GM21786 (cell line): ENCODE results near the gene EPS8L3.
"Not testable (repeated sequence)": the region's sequence is repeated elsewhere in the genome, so short reads cannot be mapped to it uniquely, and the experiment has no call there.

ENCODE experiments used
- ATAC-seq: cut with Tn5 transposase; IDR thresholded peaks from one replicate; pipeline ENCODE4 v1.9.1; 2021; ENCODE audit not compliant: unreplicated experiment

The EPS8L3 gene

GRCh38 chr1:109781806-109782205 is 18.1 kb upstream of the EPS8L3 start:
- ATAC-seq = no peak

- no peak for ATAC-seq
These were observed 17.3 kb upstream of the EPS8L3 start for GRCh38 chr1:109780982-109781381.

DNA sequence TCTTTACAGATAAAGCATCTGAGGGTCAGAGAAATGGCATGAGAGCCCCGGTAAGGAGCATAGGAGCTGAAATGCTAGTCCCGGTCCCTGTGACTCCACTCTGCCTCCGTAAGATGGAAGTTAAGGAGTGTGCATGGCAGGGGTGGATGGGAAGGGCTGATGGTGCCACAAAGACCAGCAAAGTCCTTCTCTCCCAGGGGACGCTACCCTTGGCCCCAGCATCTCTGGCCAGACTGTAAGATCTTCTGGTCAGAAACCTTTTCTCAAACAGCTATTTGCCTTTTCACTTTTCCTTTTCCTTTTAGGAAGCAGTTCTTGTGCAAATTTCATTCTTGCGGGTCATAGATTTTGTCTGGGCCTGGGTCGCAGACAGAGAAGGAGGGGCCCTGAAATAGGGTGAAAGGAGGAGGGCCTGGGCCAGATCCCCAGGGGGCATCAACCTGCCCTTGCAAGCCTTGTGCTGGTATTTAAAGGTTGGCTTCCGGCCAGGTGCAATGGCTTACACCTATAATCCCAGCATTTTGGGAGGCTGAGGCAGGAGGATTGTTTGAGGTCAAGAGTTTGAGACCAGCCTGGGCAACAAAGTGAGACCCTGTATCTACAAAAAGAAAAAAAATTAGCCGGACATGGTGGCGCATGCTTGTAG is 14.4 kb upstream of the EPS8L3 start:
- no peak for ATAC-seq

DNA sequence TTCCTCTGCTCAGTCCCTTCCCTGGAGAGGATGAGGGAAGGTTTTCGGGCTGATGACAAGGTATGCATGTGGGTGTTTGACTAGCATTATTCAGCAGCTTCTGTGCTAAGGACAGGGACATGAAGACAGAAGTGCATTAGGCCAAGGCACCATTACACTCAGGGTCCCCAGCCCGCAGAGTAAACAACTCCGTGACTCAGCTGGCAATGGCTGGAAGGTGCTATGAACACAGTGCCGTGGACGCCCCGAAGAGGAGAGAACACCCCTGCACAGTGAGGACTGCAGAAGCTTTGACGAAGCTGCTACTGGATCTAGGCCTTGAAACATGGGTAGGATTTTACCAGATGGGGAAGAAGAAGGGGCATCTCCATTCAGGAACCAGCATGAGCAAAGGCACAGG is 13.7 kb upstream of the EPS8L3 start:
- ATAC-seq = no peak

DNA sequence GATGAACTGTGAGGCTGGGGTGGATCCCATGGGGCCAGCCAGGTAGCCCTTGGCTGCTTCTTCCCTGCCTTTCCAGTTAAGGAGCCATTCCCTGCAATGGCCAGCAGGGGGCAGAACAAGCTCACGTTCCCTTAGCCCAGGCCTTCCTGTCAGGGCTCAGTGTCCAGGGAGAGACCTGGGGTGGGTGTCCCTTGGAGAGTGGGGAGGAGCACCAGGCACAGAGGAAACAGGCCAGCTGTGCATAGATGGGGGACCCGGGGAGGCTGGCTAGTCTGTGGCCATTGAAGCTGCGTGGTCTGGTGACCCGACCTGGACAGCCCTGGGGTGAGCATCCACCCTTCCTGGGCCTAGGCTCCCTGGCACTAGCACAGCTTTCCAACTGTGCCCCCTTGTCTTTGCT is 13.2 kb upstream of the EPS8L3 start:
- ATAC-seq = peak; percentile 65

DNA sequence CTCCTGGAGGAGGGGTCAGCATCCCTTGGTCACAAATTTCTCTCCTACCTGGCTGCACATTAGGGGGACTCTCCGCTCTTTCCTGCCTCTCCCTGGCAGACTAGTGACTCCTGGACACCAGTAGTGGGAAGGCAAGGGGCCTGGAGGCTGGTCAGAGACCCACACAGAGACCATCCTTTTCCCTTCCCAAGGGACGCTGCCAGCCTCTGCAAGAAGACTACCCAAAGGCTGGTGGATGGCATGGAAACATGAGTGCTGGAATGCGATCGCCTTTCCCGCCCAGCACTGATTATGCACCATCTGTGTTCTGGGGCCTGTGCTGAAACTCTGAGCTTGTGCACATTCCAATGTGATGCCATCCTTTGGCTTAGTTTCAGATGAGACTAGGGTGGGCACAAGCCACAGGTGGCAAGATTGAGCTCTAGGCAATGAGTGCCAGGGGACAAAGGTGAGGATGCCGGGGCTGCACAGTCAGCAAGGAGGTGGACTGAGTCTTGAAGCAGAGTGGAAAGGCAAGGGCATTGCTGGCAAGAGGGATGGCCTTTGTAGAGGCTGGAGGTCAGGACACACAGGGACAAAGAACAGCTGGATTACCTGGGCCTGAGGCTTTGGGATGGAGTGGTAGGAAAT is 12.6 kb upstream of the EPS8L3 start:
- ATAC-seq = no peak

DNA sequence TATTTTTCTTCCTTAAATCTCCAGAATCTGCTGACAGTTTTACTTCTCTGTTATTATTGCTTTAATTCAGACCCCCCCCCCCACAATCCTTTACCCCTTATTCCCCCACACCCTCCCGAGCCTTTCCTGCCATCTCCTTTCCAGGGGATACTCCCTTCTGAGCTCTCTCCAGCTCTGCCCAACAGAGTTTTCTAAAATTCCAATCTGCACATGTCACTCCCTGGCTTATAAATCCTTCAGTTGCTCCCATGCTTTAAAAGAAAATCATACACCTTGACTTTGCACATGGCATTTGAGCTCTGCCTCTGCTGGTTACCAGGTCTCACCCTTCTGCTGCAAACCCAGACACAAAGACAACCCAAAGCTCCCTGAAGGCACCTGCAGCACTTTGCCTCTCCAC is 11.7 kb upstream of the EPS8L3 start:
- ATAC-seq = no peak

- no peak for ATAC-seq
These were observed 10.3 kb upstream of the EPS8L3 start for GRCh38 chr1:109773900-109774485.

GRCh38 chr1:109773203-109773899 is 9.6 kb upstream of the EPS8L3 start:
- ATAC-seq = peak; percentile 63

DNA sequence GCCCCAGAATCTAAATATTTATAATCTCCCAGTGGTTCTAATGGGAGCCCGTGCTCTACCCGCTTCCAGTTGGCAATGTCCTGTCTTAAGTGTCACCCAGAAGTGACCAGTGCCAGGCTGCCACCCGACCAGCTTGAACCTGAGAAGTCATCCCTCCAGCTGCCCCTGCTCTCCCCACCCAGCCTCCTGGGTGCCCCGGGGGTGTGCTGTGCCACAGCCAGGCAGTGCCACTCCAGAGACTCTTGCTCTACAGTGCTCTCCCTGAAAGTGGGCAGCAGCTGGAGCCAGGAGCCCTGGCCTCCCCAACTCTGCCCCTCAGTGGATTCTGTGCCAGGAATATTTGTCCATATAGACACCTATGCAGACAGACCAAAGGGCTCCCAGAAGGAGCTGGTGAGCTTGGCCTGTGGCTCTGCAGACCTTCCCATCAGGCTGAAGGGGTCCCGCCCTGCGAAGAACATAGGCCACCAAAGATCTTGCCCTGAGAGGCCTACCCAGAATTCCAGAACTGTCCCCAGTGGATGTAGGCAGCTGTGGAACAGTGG is 9.0 kb upstream of the EPS8L3 start:
- no peak for ATAC-seq

DNA sequence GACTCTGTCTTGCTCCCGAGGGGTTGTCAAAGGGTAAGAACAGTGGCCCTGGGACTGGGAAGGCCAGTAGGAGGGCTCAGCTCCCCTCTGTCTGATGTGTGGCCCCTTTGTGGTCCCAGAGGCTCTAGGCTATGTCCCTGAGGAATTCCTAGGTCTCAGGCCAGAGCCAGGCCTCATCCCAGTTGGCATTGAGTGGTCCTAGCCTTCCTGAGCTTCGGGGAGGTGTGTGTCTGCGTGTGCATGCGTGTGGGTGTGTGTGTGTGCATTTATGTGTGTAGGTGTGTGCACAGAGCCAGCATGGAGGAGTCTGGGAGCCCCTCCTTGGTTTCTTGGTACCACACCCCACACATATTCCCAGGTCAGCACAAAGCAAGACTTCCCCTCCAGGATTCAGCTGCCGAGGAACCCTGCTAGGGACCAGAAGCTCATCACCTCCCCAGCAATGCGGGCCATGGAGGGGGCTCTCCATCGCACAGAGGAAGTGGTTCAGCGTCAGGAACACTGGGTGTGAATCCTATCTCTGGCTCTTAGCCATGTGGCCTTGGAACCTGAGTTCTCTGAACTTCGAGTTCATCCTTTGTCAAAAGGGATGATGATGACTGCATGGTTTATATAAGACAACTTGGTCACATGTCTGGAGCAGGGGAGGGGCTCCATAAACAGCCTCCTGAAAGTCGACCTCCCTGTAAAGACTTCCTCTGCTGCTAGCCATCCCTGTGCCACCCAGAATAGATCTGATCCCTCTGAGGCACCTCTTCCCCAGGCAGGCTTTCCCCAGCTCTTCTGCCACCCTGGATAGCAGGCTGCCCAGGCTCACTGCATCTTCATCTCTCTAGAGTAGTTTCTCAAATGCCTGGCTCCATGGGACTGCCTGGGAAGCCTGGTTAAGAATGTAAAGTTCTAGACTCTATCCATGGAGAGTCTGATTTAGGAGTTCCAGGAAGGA is 8.3 kb upstream of the EPS8L3 start:
- ATAC-seq = no peak

DNA sequence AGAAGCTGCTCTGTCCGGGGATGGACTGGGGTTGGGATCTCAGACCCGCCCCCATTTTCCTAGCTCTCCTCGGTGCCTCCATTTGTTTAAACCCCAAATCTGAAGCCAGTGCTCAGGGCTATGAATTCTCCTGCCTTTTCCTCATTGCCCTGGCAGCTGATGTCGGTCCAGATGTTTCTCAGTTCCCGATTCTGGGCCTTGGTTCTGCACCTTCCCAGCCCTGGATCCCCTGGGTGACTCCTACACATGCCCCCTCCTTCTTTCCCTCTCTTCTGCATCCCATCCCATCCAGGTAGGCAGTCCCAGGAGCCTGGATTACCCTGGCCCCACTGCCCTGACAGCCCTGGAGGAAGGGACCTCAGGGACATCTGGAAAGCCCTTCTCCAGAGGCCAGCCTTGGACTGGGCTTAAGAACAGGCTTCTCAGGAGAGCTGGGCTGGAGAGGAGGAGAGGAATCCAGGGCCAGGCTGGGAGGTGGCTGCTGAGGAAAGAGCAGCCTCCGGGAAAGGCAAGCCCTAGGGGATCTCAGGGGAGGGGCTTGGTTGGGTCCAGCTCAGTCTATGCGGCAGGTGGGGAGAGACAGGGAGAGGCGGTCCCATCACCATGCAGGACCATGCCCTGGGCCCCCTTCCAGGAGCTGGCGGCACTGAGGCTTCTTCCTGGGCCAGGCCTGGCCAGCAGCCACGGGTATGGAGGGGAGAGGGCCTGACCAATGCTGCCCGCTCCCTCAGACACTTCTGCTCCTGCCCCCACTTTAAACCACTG is 6.8 kb upstream of the EPS8L3 start:
- ATAC-seq = no peak

DNA sequence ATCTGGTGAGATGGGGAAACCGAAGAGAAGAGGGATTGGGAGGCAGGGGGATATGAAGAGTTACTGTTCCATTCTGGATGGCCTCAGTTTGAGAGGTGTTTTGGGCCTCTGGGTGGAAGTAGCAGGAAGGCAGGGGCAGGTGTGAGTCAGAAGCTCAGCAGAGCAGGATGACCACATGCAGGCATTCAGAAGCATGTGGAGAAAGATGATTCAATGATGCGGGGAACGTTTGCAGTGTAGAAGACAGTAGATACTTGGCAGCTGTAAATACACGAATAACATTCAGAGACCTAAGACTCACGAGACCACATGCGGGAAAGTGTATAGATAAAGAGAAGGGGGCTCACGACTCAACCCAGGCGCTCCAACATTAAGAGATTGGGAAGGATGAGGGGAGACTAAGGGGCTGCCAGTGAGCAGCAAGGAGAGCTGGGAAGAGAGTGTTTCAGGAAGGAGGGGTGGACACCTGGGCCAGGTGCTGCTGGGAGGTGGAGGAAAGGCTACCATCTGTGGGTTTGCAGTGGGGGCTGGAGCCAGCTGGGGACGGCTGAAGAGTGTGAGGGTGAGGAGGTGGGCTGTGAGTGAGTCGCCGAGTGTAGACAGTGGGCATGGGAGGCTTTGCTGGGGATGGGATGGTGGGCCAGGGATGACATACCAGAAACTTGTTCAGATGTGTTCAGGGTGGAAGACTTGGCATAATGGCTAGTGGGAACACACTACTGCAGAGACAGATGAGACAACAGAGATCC is 5.8 kb upstream of the EPS8L3 start:
- ATAC-seq = no peak

- ATAC-seq = no peak
These were observed 5.1 kb upstream of the EPS8L3 start for GRCh38 chr1:109768820-109769219.

GRCh38 chr1:109768335-109768650 is 4.6 kb upstream of the EPS8L3 start:
- no peak for ATAC-seq

GRCh38 chr1:109767637-109768334 is 4.1 kb upstream of the EPS8L3 start:
- no peak for ATAC-seq

DNA sequence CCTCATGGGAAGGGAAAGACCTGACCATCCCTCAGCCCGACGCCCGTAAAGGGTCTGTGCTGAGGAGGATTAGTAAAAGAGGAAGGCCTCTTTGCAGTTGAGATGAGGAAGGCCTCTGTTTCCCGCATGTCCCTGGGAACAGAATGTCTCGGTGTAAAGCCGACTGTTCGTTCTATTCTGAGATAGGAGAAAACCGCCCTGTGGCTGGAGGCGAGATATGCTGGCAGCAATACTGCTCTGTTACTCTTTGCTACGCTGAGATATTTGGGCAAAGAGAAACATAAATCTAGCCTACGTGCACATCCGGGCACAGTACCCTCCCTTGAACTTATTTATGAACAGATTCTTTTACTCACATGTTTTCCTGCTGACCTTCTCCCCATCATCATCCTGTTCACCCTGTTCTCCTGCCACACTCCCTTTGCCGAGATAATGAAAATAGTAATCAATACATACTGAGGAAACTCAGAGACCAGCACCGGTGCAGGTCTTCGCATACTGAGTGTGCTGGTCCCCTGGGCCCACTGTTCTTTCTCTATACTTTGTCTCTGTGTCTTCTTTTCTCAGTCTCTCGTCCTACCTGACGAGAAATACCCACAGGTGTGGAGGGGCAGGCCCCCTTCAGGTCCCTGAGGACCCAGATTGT is 3.4 kb upstream of the EPS8L3 start:
- ATAC-seq = not testable (repeated sequence)

- no peak for ATAC-seq
These were observed 2.3 kb upstream of the EPS8L3 start for GRCh38 chr1:109765896-109766615.
